Liver (tissue), 9 donors: ENCODE data around the gene C3orf20. TPM values are rescaled to one million over a fixed set of nuclear protein-coding genes. Genes with fewer than 3 reads are reported as not detected.
A peak's percentile ranks its signal among the peaks of the same experiment; 100 is the strongest.

Experiments used
- DNase-seq: peaks from one replicate; pipeline ENCODE4 v3.0.0-alpha.2; 2017; ENCODE audit warnings: low spot score
- H3K27ac ChIP-seq, 2 donors: one replicate each; pipeline ENCODE4 v1.7.0; 2013; ENCODE audit warnings: inconsistent platforms in 2 of 2, low read length in 2 of 2, control low read depth in 1 of 2, low read depth in 1 of 2, mild to moderate bottlenecking in 1 of 2
- H3K27me3 ChIP-seq, 4 donors: one replicate each; pipeline versions ENCODE4 v1.6.1 to v1.7.0; 2013; ENCODE audit warnings: low read length in 3 of 4, inconsistent platforms in 1 of 4, mild to moderate bottlenecking in 1 of 4, moderate library complexity in 1 of 4; ENCODE audit not compliant: control insufficient read depth in 4 of 4, insufficient read depth in 4 of 4
- H3K36me3 ChIP-seq, 4 donors: one replicate each; pipeline versions ENCODE4 v1.6.1 to v1.7.0; 2013; ENCODE audit warnings: low read length in 3 of 4, mild to moderate bottlenecking in 3 of 4, low read depth in 1 of 4, moderate library complexity in 1 of 4; ENCODE audit not compliant: control insufficient read depth in 4 of 4, insufficient read depth in 3 of 4
- H3K4me1 ChIP-seq, 4 donors: one replicate each; pipeline versions ENCODE4 v1.6.1 to v1.7.0; 2013; ENCODE audit warnings: low read length in 3 of 4, mild to moderate bottlenecking in 3 of 4, moderate library complexity in 1 of 4; ENCODE audit not compliant: control insufficient read depth in 4 of 4, insufficient read depth in 4 of 4
- H3K4me3 ChIP-seq, 3 donors: one replicate each; pipeline versions ENCODE4 v1.6.1 to v1.7.0; 2013; ENCODE audit warnings: low read length in 3 of 3, control low read depth in 1 of 3, low read depth in 1 of 3, mild to moderate bottlenecking in 1 of 3
- H3K9ac ChIP-seq, 2 donors: one replicate each; pipeline ENCODE4 v1.7.0; 2013; ENCODE audit warnings: low read length in 2 of 2, mild to moderate bottlenecking in 2 of 2, moderate library complexity in 2 of 2, control low read depth in 1 of 2, low read depth in 1 of 2
- H3K9me3 ChIP-seq, 4 donors: one replicate each; pipeline versions ENCODE4 v1.6.1 to v1.7.0; 2013; ENCODE audit warnings: low read length in 3 of 4; ENCODE audit not compliant: control insufficient read depth in 4 of 4
- CTCF ChIP-seq: fragments of 150-350 bp; IDR thresholded peaks from 2 replicates; pipeline ENCODE4 v1.5.1; 2017; ENCODE audit warnings: improper control_type of control experiment, low read depth, low read length; ENCODE audit not compliant: missing input control
- FOXA2 ChIP-seq: IDR thresholded peaks from 2 replicates; pipeline ENCODE4 v1.6.1; 2016; ENCODE audit warnings: antibody characterized with exemption
- GABPA ChIP-seq, 2 donors: IDR thresholded peaks in 1 of 2; conservative IDR thresholded peaks in 1 of 2; 2 replicates each; pipeline ENCODE4 v1.6.1; 2016; ENCODE audit warnings: antibody characterized with exemption in 2 of 2, mild to moderate bottlenecking in 1 of 2, moderate library complexity in 1 of 2
- HNF4A ChIP-seq, 2 donors: conservative IDR thresholded peaks; 2 replicates each; pipeline ENCODE4 v1.6.1; 2016; ENCODE audit warnings: antibody characterized with exemption in 2 of 2, mild to moderate bottlenecking in 2 of 2
- HNF4G ChIP-seq: IDR thresholded peaks from 2 replicates; pipeline ENCODE4 v1.6.1; 2016; ENCODE audit warnings: antibody characterized with exemption
- MAX ChIP-seq: IDR thresholded peaks from 2 replicates; pipeline ENCODE4 v1.6.1; 2016; ENCODE audit warnings: antibody characterized with exemption
- NR2F2 ChIP-seq: IDR thresholded peaks from 2 replicates; pipeline ENCODE4 v1.6.1; 2016; ENCODE audit warnings: antibody characterized with exemption
- RAD21 ChIP-seq, 2 donors: IDR thresholded peaks; 2 replicates each; pipeline ENCODE4 v1.6.1; 2016; ENCODE audit warnings: antibody characterized with exemption in 2 of 2, mild to moderate bottlenecking in 2 of 2
- REST ChIP-seq: IDR thresholded peaks from 2 replicates; pipeline ENCODE4 v1.6.1; 2016; ENCODE audit warnings: antibody characterized with exemption, mild to moderate bottlenecking
- RXRA ChIP-seq, 2 donors: IDR thresholded peaks; 2 replicates each; pipeline ENCODE4 v1.6.1; 2017 to 2018; ENCODE audit warnings: antibody characterized with exemption in 2 of 2, mild to moderate bottlenecking in 1 of 2
- TAF1 ChIP-seq: conservative IDR thresholded peaks from 2 replicates; pipeline ENCODE4 v1.6.1; 2016; ENCODE audit warnings: antibody characterized with exemption, mild to moderate bottlenecking
- YY1 ChIP-seq: IDR thresholded peaks from 2 replicates; pipeline ENCODE4 v1.6.1; 2016; ENCODE audit warnings: antibody characterized with exemption, mild to moderate bottlenecking
- ZBTB33 ChIP-seq: IDR thresholded peaks from 2 replicates; pipeline ENCODE4 v1.6.1; 2016; ENCODE audit warnings: antibody characterized with exemption
- WGBS: extraction: QIAGEN DNeasy Blood & Tissue Kit; methylation state at CpG from one replicate; pipeline ENCODE4 v1.1.7; 2013; 5-methylcytosine and 5-hydroxymethylcytosine counted together
- polyA plus RNA-seq, 2 donors: library from polyadenylated mRNA; stranded (reverse) in 1 of 2; unstranded in 1 of 2; fragments of 200-250 nt in 1 of 2; fragments of >200 nt in 1 of 2; fragmentation: Nextera tagmentation in 1 of 2; extraction: Ambion mirVana in 1 of 2; gene quantifications; one replicate each; pipeline versions ENCODE4 v1.2.1 to v1.2.3, GENCODE V29; 2013 to 2015
- total RNA-seq, 2 donors: library from RNA; depleted of rRNA; stranded (reverse); fragments of >200 nt; gene quantifications; one replicate each; pipeline ENCODE4 v1.2.3, GENCODE V29; 2014
- donor health status: healthy.
- donor health status: healthy.
- donor health status: healthy.
- donor health status: healthy.
- donor health status: healthy.

C3orf20 gene
- total and polyA plus RNA-seq, 4 donors = 0.05 to 0.08 TPM; not detected in 2

GRCh38 chr3:14773281-14773680 lies 98.3 kb downstream of the C3orf20 start:
- DNase-seq = no peak
- no peak overlapping the region for H3K4me3 ChIP-seq
- no peaks in the 10 kb centered on the region for H3K36me3 ChIP-seq
- no peaks in the 10 kb centered on the region for H3K27me3 ChIP-seq
- TF ChIP-seq GABPA (IDR thresholded peaks at IDR 0.05 in 1 of 2, conservative IDR thresholded peaks at IDR 0.05 in 1 of 2) (no peak), YY1 (no peak), FOXA2 (no peak), RAD21 (IDR thresholded peaks at IDR 0.05) (no peak), HNF4G (no peak), ZBTB33 (no peak), HNF4A (conservative IDR thresholded peaks at IDR 0.05) (no peak)
- no peak overlapping the region for H3K9ac ChIP-seq
- H3K27ac ChIP-seq = no peak overlapping the region
- H3K9me3 ChIP-seq = no peaks in the 10 kb centered on the region
- no peaks in the 10 kb centered on the region for H3K4me1 ChIP-seq

- DNase-seq = peak; percentile 29
- no peaks in the 10 kb centered on the region for H3K4me1 ChIP-seq
- H3K27ac ChIP-seq = no peak overlapping the region
- no peaks in the 10 kb centered on the region for H3K27me3 ChIP-seq
- 95% methylated on average over 6 of the region's 6 CpGs for WGBS
- no peaks in the 10 kb centered on the region for H3K36me3 ChIP-seq
- no peak overlapping the region for H3K9ac ChIP-seq
- no peaks in the 10 kb centered on the region for H3K9me3 ChIP-seq
- H3K4me3 ChIP-seq = no peak overlapping the region
- TF ChIP-seq HNF4G = no peak
- TF ChIP-seq TAF1 = no peak
- TF ChIP-seq CTCF = no peak
- no peak for TF ChIP-seq RXRA (IDR thresholded peaks at IDR 0.05)
- TF ChIP-seq RAD21 (IDR thresholded peaks at IDR 0.05) = no peak
- TF ChIP-seq NR2F2 = no peak
- no peak for TF ChIP-seq MAX
- no peak for TF ChIP-seq REST
Measured at GRCh38 chr3:14773691-14774128, 98.8 kb downstream of the C3orf20 start.
